WTC11 (cell line): ENCODE results near the gene FAM234A. TPM values are rescaled to one million over a fixed set of nuclear protein-coding genes. Genes with fewer than 3 reads are reported as not detected.

Experiments used
- ATAC-seq: fragments of 200-7000 bp; cut with Tn5 transposase; 2 replicates; pipeline ENCODE4 v1.10.0; 2021; ENCODE audit warnings: mild to moderate bottlenecking, moderate library complexity
- CTCF ChIA-PET: fragments of 300-600 bp; sonication (Branson Sonifier 250); formaldehyde crosslinking; loops from one replicate; lab custom pipeline; 2021; ENCODE audit warnings: antibody characterized with exemption; lab: Charles Lee
- POLR2A ChIA-PET: fragments of 350-600 bp; sonication (Branson Sonifier 250); formaldehyde crosslinking; loops from one replicate; lab custom pipeline; 2021; ENCODE audit warnings: antibody characterized with exemption; lab: Charles Lee
- DNase-seq: peaks from one replicate; pipeline ENCODE4 v3.0.0; 2021; ENCODE audit warnings: low spot score
- H3K27ac Mint-ChIP-seq: 2 replicates; pipeline ENCODE4 v1.8.0; 2021; ENCODE audit warnings: mixed read lengths
- H3K27me3 Mint-ChIP-seq: 2 replicates; pipeline ENCODE4 v1.8.0; 2021; ENCODE audit warnings: low read depth, mild to moderate bottlenecking, moderate library complexity, mixed read lengths
- H3K36me3 Mint-ChIP-seq: 2 replicates; pipeline ENCODE4 v1.8.0; 2021; ENCODE audit warnings: mixed read lengths
- H3K4me1 Mint-ChIP-seq: 2 replicates; pipeline ENCODE4 v1.8.0; 2022; ENCODE audit warnings: mixed read lengths
- H3K4me3 Mint-ChIP-seq: 2 replicates; pipeline ENCODE4 v1.8.0; 2021; ENCODE audit warnings: mild to moderate bottlenecking, moderate library complexity, mixed read lengths
- H3K9me3 Mint-ChIP-seq: 2 replicates; pipeline ENCODE4 v1.8.0; 2021; ENCODE audit warnings: mixed read lengths
- ATF1 ChIP-seq: sonication (generic); formaldehyde crosslinking; IDR thresholded peaks from 2 replicates; pipeline ENCODE4 v1.8.1; 2023; ENCODE audit warnings: mild to moderate bottlenecking, moderate library complexity, missing genetic modification reagents
- FOXJ3 ChIP-seq: sonication (generic); formaldehyde crosslinking; IDR thresholded peaks from 2 replicates; pipeline ENCODE4 v1.9.0; 2021; ENCODE audit warnings: missing genetic modification reagents, mild to moderate bottlenecking, borderline replicate concordance
- GTF2I ChIP-seq: fragments of 250-450 bp; sonication (Bioruptor Pico); conservative IDR thresholded peaks from 2 replicates; pipeline ENCODE4 v1.4.0; 2021; ENCODE audit warnings: mild to moderate bottlenecking
- IRF2 ChIP-seq: sonication (generic); formaldehyde crosslinking; IDR thresholded peaks from 2 replicates; pipeline ENCODE4 v1.8.0; 2022; ENCODE audit warnings: low read depth, missing genetic modification reagents, borderline replicate concordance
- PRRX2 ChIP-seq: fragments of 250-450 bp; sonication (Bioruptor Pico); IDR thresholded peaks from 2 replicates; pipeline ENCODE4 v1.8.0; 2021; ENCODE audit warnings: mild to moderate bottlenecking
- RELA ChIP-seq: sonication (generic); formaldehyde crosslinking; IDR thresholded peaks from 2 replicates; pipeline ENCODE4 v1.8.1; 2022; ENCODE audit warnings: missing genetic modification reagents, mild to moderate bottlenecking, borderline replicate concordance
- SMAD4 ChIP-seq: sonication (generic); formaldehyde crosslinking; IDR thresholded peaks from 2 replicates; pipeline ENCODE4 v1.8.0; 2022; ENCODE audit warnings: mild to moderate bottlenecking, missing genetic modification reagents
- total RNA-seq: library from RNA; stranded (reverse); gene quantifications from 3 replicates; pipeline ENCODE4 v1.2.3, GENCODE V29; 2021
- TF ChIP-seq, protein P1 (sequence below): sonication (generic); formaldehyde crosslinking; IDR thresholded peaks from 2 replicates; pipeline ENCODE4 v1.8.1; 2023; ENCODE audit warnings: mild to moderate bottlenecking, missing genetic modification reagents
- TF ChIP-seq, protein P2 (sequence below): sonication (generic); formaldehyde crosslinking; IDR thresholded peaks from 2 replicates; pipeline ENCODE4 v1.8.1; 2023; ENCODE audit warnings: mild to moderate bottlenecking, missing genetic modification reagents
- TF ChIP-seq, protein P3 (sequence below): fragments of 250-450 bp; sonication (Bioruptor Pico); IDR thresholded peaks from 2 replicates; pipeline ENCODE4 v1.9.0; 2021; ENCODE audit warnings: mild to moderate bottlenecking, borderline replicate concordance
- TF ChIP-seq, protein P4 (sequence below): fragments of 250-450 bp; sonication (Bioruptor Pico); IDR thresholded peaks from 2 replicates; pipeline ENCODE4 v2.1.2; 2022; ENCODE audit warnings: mild to moderate bottlenecking, moderate library complexity
- TF ChIP-seq, protein P5 (sequence below): sonication (generic); formaldehyde crosslinking; IDR thresholded peaks from 2 replicates; pipeline ENCODE4 v1.8.0; 2023; ENCODE audit warnings: missing genetic modification reagents

The FAM234A gene
- total RNA-seq, 1 experiment from 2014 or later = 115 TPM

DNA sequence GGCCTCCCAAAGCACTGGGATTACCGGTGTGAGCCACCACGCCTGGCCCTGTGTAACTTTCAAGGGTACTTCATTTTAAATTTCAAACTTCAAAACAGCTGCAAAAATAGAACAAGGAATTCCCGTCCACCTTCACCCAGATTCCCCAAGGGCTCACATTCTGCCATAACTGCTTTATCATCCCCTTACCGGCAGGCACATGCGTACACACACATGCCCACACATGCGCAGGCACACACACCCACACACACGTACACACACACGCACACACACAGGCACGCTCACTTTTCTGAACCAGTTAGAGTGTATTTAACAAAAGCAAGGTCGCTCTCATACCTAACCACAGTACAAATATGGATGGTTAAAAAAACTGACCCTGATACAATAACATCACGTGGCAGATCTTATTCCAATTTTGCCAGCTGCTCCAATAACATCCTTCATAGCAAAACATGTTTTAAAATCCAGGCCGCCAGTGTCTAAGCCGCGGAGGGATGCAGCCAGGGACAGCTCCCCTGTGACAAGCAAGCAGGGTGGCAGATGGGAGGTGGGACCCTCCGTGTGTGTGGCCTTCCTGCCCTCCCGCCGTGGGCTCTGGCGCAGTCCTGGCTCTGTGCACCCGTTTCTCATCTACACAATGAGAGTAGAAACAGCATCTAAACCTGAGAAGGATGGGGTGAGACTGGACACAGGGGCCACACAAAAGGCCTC lies 71.5 kb downstream of the FAM234A start (continued):
- TF ChIP-seq, protein P1, sequence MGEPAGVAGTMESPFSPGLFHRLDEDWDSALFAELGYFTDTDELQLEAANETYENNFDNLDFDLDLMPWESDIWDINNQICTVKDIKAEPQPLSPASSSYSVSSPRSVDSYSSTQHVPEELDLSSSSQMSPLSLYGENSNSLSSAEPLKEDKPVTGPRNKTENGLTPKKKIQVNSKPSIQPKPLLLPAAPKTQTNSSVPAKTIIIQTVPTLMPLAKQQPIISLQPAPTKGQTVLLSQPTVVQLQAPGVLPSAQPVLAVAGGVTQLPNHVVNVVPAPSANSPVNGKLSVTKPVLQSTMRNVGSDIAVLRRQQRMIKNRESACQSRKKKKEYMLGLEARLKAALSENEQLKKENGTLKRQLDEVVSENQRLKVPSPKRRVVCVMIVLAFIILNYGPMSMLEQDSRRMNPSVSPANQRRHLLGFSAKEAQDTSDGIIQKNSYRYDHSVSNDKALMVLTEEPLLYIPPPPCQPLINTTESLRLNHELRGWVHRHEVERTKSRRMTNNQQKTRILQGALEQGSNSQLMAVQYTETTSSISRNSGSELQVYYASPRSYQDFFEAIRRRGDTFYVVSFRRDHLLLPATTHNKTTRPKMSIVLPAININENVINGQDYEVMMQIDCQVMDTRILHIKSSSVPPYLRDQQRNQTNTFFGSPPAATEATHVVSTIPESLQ (CRISPR knock-in tag) = no peak

DNA sequence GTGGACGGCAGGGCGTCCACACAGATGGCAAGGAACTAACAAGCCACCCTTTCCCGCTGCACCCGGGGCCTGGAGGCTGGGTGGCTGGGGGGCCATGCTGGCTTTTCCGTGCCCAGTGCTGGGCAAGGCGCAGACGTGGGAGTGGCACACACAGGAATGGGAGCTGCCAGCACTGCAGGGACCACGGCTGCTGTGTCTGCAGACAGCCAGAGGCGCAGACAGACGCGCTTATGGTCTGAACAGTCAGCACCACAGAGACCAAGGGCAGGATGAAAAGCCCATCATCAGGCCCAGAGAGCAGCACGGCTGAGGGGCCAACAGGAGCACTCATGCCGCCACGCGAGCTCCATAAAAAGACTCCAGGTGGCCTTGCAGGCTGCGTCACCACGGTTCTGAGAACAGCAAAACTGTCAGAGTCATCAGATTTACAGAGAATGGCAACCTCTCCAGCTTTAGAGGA lies 72.3 kb downstream of the FAM234A start:
- no peaks in the 10 kb centered on the region for H3K4me1 Mint-ChIP-seq
- DNase-seq = no peak
- H3K36me3 Mint-ChIP-seq = peaks cover 33% of the 10 kb centered on the region
- H3K27me3 Mint-ChIP-seq = no peaks in the 10 kb centered on the region
- ChIA-PET POLR2A (no interaction called here), CTCF (interaction anchor here (0.6 to 1.8 kb wide), 3 partner anchors 46 to 124 kb away, joined by 3 to 5 read pairs (median 5); partner anchors contain the start of gene AXIN1)
- no peak for ATAC-seq
- H3K9me3 Mint-ChIP-seq = no peaks in the 10 kb centered on the region
- TF ChIP-seq GTF2I (no peak), ATF1 (CRISPR knock-in tag) (no peak), FOXJ3 (no peak), PRRX2 (CRISPR knock-in tag) (no peak), SMAD4 (CRISPR knock-in tag) (no peak)
- TF ChIP-seq, protein P2, sequence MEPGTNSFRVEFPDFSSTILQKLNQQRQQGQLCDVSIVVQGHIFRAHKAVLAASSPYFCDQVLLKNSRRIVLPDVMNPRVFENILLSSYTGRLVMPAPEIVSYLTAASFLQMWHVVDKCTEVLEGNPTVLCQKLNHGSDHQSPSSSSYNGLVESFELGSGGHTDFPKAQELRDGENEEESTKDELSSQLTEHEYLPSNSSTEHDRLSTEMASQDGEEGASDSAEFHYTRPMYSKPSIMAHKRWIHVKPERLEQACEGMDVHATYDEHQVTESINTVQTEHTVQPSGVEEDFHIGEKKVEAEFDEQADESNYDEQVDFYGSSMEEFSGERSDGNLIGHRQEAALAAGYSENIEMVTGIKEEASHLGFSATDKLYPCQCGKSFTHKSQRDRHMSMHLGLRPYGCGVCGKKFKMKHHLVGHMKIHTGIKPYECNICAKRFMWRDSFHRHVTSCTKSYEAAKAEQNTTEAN = no peak
- TF ChIP-seq, protein P3, sequence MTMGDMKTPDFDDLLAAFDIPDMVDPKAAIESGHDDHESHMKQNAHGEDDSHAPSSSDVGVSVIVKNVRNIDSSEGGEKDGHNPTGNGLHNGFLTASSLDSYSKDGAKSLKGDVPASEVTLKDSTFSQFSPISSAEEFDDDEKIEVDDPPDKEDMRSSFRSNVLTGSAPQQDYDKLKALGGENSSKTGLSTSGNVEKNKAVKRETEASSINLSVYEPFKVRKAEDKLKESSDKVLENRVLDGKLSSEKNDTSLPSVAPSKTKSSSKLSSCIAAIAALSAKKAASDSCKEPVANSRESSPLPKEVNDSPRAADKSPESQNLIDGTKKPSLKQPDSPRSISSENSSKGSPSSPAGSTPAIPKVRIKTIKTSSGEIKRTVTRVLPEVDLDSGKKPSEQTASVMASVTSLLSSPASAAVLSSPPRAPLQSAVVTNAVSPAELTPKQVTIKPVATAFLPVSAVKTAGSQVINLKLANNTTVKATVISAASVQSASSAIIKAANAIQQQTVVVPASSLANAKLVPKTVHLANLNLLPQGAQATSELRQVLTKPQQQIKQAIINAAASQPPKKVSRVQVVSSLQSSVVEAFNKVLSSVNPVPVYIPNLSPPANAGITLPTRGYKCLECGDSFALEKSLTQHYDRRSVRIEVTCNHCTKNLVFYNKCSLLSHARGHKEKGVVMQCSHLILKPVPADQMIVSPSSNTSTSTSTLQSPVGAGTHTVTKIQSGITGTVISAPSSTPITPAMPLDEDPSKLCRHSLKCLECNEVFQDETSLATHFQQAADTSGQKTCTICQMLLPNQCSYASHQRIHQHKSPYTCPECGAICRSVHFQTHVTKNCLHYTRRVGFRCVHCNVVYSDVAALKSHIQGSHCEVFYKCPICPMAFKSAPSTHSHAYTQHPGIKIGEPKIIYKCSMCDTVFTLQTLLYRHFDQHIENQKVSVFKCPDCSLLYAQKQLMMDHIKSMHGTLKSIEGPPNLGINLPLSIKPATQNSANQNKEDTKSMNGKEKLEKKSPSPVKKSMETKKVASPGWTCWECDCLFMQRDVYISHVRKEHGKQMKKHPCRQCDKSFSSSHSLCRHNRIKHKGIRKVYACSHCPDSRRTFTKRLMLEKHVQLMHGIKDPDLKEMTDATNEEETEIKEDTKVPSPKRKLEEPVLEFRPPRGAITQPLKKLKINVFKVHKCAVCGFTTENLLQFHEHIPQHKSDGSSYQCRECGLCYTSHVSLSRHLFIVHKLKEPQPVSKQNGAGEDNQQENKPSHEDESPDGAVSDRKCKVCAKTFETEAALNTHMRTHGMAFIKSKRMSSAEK = no peak
- TF ChIP-seq, protein P4, sequence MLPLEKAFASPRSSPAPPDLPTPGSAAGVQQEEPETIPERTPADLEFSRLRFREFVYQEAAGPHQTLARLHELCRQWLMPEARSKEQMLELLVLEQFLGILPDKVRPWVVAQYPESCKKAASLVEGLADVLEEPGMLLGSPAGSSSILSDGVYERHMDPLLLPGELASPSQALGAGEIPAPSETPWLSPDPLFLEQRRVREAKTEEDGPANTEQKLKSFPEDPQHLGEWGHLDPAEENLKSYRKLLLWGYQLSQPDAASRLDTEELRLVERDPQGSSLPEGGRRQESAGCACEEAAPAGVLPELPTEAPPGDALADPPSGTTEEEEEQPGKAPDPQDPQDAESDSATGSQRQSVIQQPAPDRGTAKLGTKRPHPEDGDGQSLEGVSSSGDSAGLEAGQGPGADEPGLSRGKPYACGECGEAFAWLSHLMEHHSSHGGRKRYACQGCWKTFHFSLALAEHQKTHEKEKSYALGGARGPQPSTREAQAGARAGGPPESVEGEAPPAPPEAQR = no peak
- TF ChIP-seq, protein P1 (CRISPR knock-in tag) = no peak
- H3K4me3 Mint-ChIP-seq = no peak overlapping the region
- H3K27ac Mint-ChIP-seq = no peak overlapping the region

DNA sequence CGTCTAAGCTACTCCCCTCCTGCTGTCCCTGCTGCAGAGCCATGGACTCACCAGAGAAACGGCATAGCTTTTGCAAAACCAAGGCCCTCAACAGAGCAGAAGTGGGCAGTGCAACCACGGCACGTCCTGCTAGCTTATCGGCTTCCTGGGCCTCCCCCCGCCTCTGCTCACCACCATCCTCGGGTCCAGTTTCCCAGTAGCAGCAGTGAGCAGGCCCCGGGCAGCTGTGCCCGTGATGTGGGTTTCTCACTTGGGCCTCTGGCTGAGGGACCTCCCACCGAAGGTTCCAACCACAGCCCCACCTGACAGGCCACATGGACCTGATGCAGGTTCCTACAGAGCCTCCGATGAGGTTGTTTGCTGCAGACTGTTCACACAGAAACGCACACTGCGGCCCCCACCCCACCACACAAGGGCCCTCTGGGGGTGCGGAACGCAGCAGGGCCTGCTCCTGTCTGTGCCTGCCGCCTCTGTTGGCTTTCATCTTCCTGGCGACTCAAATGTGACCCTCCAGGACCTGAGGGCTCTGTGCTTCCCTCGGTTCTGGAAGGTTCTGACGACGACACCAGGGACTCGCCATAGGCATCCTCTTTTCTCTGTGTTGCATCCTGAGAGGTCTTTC lies 73.2 kb downstream of the FAM234A start:
- Mint-ChIP-seq H3K27me3 (no peaks in the 10 kb centered on the region), H3K4me1 (no peaks in the 10 kb centered on the region), H3K27ac (no peak overlapping the region), H3K9me3 (no peaks in the 10 kb centered on the region), H3K36me3 (peaks cover 37% of the 10 kb centered on the region), H3K4me3 (no peak overlapping the region)
- ATAC-seq = no peak
- CTCF ChIA-PET = interaction anchor here (0.6 to 1.8 kb wide), 4 partner anchors 11 to 125 kb away, joined by 3 to 5 read pairs (median 4); partner anchors contain the start of gene AXIN1
- POLR2A ChIA-PET = no interaction called here
- DNase-seq = no peak
- no peak for TF ChIP-seq RELA
- TF ChIP-seq IRF2 = no peak
- TF ChIP-seq, protein P5, sequence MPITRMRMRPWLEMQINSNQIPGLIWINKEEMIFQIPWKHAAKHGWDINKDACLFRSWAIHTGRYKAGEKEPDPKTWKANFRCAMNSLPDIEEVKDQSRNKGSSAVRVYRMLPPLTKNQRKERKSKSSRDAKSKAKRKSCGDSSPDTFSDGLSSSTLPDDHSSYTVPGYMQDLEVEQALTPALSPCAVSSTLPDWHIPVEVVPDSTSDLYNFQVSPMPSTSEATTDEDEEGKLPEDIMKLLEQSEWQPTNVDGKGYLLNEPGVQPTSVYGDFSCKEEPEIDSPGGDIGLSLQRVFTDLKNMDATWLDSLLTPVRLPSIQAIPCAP (CRISPR knock-in tag) = no peak
